Activated CD4-positive, alpha-beta memory T cell treated with anti-CD3 and anti-CD28 coated beads for 36 hours (primary cell): ENCODE results near the gene SULT1E1. TPM values are rescaled to one million over a fixed set of nuclear protein-coding genes. Genes with fewer than 3 reads are reported as not detected.

Source experiments
- CTCF ChIA-PET: fragments of 350-600 bp; sonication (Branson Sonifier 250); formaldehyde crosslinking; loops from one replicate; lab custom pipeline; 2021; ENCODE audit warnings: antibody characterized with exemption, inconsistent platforms; lab: Charles Lee
- POLR2A ChIA-PET: fragments of 350-600 bp; sonication (Branson Sonifier 250); formaldehyde crosslinking; loops from one replicate; lab custom pipeline; 2021; ENCODE audit warnings: antibody characterized with exemption; lab: Charles Lee
- DNase-seq: peaks from one replicate; pipeline ENCODE4 v3.0.0-alpha.2; 2020
- H3K27ac Mint-ChIP-seq: one replicate; pipeline ENCODE4 v1.8.0; 2021; ENCODE audit warnings: mixed read lengths
- H3K27me3 Mint-ChIP-seq: one replicate; pipeline ENCODE4 v1.8.0; 2021; ENCODE audit warnings: mixed read lengths
- H3K36me3 Mint-ChIP-seq: one replicate; pipeline ENCODE4 v1.8.0; 2021; ENCODE audit warnings: mixed read lengths
- H3K4me1 Mint-ChIP-seq: one replicate; pipeline ENCODE4 v1.8.0; 2021; ENCODE audit warnings: low read depth, mixed read lengths
- H3K4me3 Mint-ChIP-seq: one replicate; pipeline ENCODE4 v1.8.0; 2021; ENCODE audit warnings: mild to moderate bottlenecking, mixed read lengths
- H3K9me3 Mint-ChIP-seq: one replicate; pipeline ENCODE4 v1.8.0; 2021; ENCODE audit warnings: mixed read lengths
- intact Hi-C: fragments of 100-400 bp; cut with micrococcal nuclease; formaldehyde crosslinking; loops from one replicate; pipeline ENCODE4 v1.15.1; 2023
- total RNA-seq, 2 experiments: library from RNA; stranded (reverse); gene quantifications; one replicate each; pipeline ENCODE4 v1.2.3, GENCODE V29; 2021

SULT1E1 gene
- total RNA-seq, 2 experiments from 2014 or later: not detected

DNA sequence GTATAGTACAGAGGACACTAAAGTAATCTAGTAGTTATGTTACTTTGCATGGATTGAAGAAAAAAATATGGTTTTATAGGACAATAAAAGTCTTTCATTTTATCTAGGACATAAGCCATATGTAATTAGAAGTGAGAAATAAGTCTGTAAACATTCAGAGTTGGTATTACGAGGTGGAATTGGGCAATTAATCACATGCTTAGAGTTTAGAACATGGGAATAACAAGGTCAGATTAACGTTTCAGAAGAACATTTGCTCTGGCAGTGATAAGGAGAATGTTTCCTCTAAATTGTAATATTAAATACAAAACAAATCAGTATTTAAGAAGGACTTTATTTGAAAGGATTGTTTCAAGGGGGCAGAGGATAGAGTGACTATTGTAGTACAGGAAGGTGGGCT is 15.6 kb upstream of the SULT1E1 start:
- Mint-ChIP-seq H3K9me3 (peaks cover 4% of the 10 kb centered on the region), H3K36me3 (no peaks in the 10 kb centered on the region), H3K27me3 (no peaks in the 10 kb centered on the region), H3K4me1 (no peaks in the 10 kb centered on the region), H3K4me3 (no peak overlapping the region), H3K27ac (no peak overlapping the region)
- no peak for DNase-seq
- intact Hi-C loops: no loop called here
- ChIA-PET CTCF (no interaction called here), POLR2A (no interaction called here)

DNA sequence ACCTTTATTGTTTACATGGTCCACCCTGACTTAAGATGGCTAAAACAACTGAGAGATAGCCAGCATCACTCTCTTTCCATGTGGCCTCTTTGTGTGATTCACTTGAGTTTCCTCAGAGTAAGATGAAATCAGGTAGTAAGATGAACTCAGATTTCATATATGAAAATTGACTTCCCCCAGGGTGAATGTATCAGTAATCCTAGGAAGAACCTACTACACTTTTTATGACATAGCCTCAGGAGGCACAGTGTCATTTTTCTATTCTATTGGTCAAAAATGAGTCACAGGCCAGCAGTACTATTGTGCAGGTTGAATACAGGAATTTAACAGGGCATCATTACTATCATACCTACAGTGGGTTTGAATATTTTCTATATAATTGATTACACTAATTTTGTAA is 14.6 kb upstream of the SULT1E1 start:
- POLR2A ChIA-PET: no interaction called here
- intact Hi-C loops: no loop called here
- no peak for DNase-seq
- Mint-ChIP-seq H3K4me3 (no peak overlapping the region), H3K27ac (no peak overlapping the region), H3K9me3 (peaks cover 4% of the 10 kb centered on the region), H3K36me3 (no peaks in the 10 kb centered on the region), H3K4me1 (no peaks in the 10 kb centered on the region), H3K27me3 (no peaks in the 10 kb centered on the region)
- CTCF ChIA-PET: no interaction called here

DNA sequence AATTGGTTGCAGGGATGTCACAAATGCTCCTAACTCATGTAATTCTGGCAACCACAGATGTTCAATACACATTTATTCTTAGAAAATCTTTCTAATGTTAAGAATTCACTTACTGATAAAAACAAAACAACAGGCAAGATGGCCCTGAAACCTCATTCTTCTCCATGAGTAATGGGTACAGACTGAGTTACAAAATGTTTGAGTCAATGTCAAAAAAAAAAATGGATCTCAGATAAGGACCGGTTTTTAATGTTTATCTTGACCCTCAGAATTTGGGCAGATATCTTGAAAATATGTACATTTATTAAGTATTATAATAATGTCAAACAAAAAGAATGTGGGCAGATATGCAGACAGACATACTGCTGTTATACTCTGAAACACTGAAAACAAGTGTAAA is 1.8 kb upstream of the SULT1E1 start:
- no peaks in the 10 kb centered on the region for H3K9me3 Mint-ChIP-seq
- ChIA-PET POLR2A (no interaction called here), CTCF (no interaction called here)
- DNase-seq: no peak
- no peak overlapping the region for H3K27ac Mint-ChIP-seq
- H3K27me3 Mint-ChIP-seq: no peaks in the 10 kb centered on the region
- no peaks in the 10 kb centered on the region for H3K36me3 Mint-ChIP-seq
- H3K4me1 Mint-ChIP-seq: no peaks in the 10 kb centered on the region
- intact Hi-C loops: no loop called here
- H3K4me3 Mint-ChIP-seq: no peak overlapping the region

DNA sequence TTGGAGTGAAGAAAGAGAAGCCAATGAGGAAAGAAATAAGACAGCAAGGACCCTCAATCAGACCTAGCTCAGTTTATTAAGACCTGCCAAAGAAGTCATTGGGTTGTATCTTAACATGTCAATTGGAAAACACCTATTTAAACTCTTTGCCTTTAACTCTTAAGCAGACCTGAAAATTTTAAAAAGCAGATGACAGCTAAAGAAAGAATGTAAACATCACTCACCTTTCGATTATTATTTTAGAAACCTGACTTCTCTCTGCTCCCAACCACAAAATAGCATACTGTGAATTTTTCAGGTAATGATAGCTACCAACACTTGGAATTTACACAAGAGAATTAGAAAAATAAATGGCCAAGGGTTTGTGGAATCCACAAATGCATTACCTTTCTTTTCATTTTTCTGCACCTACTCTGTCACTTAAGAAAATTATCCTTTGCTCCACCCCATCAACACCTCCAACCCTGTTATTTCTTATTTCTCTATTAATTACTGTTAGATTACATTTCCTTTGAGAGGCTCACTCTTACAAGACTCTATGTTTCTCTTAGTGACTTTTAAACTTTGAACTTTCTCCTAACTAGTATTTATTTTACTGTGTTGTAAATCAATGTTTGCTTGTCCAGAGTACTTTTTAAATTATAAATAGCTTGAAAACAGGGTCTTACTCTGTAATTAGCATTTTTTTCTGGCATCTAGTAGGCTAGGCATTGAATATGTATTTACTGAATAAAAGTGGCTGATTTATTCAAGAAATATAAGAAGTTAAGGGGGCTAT is 765 bp upstream of the SULT1E1 start:
- intact Hi-C loops: no loop called here
- H3K4me1 Mint-ChIP-seq: no peaks in the 10 kb centered on the region
- no peak for DNase-seq
- H3K27me3 Mint-ChIP-seq: no peaks in the 10 kb centered on the region
- H3K4me3 Mint-ChIP-seq: no peak overlapping the region
- no peaks in the 10 kb centered on the region for H3K9me3 Mint-ChIP-seq
- POLR2A ChIA-PET: no interaction called here
- CTCF ChIA-PET: no interaction called here
- H3K36me3 Mint-ChIP-seq: no peaks in the 10 kb centered on the region
- H3K27ac Mint-ChIP-seq: no peak overlapping the region

DNA sequence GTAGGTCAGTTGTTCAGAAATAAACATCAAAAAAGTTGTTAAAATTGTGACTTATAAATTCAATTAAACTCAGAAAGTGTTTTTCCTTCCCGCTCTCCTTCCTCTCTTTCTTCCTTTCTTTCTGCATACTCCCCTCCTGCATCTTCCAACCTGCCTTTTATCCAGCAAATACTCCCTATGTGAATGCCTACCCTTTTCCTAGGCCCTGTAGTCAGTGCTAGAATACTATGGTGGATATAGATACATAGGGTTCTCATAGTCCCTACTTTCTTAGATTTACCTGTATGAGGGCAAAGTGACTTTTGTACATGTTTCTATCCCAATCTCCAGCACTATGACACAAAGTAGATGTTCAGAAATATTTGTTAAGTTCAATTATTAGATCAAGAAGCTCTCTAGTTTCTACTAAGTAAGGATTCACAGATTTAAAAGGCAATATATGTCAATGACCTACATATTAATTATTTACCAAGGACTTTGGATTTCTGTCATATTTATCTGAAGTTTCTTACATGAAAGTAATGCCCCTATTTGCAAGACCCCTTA is 732 bp downstream of the SULT1E1 start:
- Mint-ChIP-seq H3K4me1 (no peaks in the 10 kb centered on the region), H3K27ac (no peak overlapping the region), H3K4me3 (no peak overlapping the region), H3K9me3 (no peaks in the 10 kb centered on the region), H3K36me3 (no peaks in the 10 kb centered on the region), H3K27me3 (no peaks in the 10 kb centered on the region)
- POLR2A ChIA-PET: no interaction called here
- CTCF ChIA-PET: no interaction called here
- intact Hi-C loops: no loop called here
- no peak for DNase-seq

DNA sequence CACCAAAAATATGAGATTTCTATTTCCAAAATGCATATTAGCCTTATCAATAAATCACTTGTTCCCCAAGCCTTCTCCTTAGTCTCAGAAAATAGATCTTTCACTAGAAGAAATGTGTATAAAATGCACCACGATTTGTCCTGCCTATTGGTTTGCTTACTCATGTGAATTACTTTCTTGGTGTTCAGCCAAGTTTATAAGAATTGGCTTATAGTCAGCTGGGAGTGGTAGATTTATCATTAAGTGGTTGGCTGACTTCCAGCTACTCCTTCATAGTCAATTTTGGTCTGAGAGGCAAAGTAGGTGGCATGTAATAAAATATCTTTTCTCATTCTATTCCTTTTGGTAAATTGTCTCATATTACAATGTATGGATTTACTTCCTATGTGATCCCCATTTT is 1.3 kb downstream of the SULT1E1 start:
- H3K4me3 Mint-ChIP-seq: no peak overlapping the region
- H3K36me3 Mint-ChIP-seq: no peaks in the 10 kb centered on the region
- H3K27me3 Mint-ChIP-seq: no peaks in the 10 kb centered on the region
- POLR2A ChIA-PET: no interaction called here
- H3K4me1 Mint-ChIP-seq: no peaks in the 10 kb centered on the region
- CTCF ChIA-PET: no interaction called here
- H3K9me3 Mint-ChIP-seq: no peaks in the 10 kb centered on the region
- no peak overlapping the region for H3K27ac Mint-ChIP-seq
- DNase-seq: no peak
- intact Hi-C loops: no loop called here

DNA sequence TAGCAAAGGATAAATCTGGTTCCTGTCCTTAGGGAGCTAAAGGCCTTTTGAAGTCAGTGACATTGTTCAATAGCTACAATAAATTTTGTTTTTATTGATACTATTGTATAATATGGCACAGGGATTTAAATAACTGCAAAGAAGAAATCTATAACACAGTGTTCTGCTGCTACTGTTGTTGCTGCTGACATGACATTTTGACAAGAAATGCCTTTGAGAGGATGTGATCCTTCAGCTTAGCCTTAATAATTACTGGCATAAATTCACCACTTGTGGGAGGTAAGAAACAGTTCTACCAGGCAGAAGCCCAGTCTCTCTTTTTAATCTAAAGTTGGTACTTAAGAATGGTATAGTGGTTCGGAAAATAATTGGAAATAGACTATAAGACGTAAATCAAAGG is 4.1 kb downstream of the SULT1E1 start:
- no peaks in the 10 kb centered on the region for H3K9me3 Mint-ChIP-seq
- ChIA-PET CTCF (no interaction called here), POLR2A (no interaction called here)
- no peak overlapping the region for H3K27ac Mint-ChIP-seq
- H3K27me3 Mint-ChIP-seq: peaks cover 2% of the 10 kb centered on the region
- no peaks in the 10 kb centered on the region for H3K36me3 Mint-ChIP-seq
- H3K4me3 Mint-ChIP-seq: no peak overlapping the region
- H3K4me1 Mint-ChIP-seq: no peaks in the 10 kb centered on the region
- intact Hi-C loops: no loop called here
- DNase-seq: no peak

DNA sequence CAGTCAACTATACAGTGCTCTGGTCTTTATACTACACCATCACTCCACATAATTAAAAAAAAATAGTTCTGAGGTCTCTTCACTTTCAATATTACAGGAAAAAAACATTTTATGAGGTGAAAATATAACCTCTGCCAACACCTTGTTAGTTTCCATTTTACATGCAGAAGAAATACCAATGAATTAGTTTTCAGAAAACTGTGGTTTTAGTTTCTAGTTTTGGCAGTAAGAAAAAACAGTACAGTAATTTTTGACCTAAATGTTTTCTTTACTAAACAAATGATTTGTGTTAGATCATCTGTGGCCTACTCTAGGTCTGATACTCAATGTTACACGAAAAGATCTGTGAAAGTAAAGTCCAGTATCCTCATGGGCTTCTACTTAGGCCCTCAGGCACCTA is 10.0 kb downstream of the SULT1E1 start:
- H3K27ac Mint-ChIP-seq: no peak overlapping the region
- H3K9me3 Mint-ChIP-seq: no peaks in the 10 kb centered on the region
- DNase-seq: no peak
- peaks cover 2% of the 10 kb centered on the region for H3K27me3 Mint-ChIP-seq
- ChIA-PET CTCF (interaction anchor here (0.6 to 0.7 kb wide), 2 partner anchors 22 to 29 kb away, joined by 3 read pairs; no protein-coding TSS in a partner anchor), POLR2A (no interaction called here)
- intact Hi-C loops: no loop called here
- no peaks in the 10 kb centered on the region for H3K4me1 Mint-ChIP-seq
- no peaks in the 10 kb centered on the region for H3K36me3 Mint-ChIP-seq
- H3K4me3 Mint-ChIP-seq: no peak overlapping the region

DNA sequence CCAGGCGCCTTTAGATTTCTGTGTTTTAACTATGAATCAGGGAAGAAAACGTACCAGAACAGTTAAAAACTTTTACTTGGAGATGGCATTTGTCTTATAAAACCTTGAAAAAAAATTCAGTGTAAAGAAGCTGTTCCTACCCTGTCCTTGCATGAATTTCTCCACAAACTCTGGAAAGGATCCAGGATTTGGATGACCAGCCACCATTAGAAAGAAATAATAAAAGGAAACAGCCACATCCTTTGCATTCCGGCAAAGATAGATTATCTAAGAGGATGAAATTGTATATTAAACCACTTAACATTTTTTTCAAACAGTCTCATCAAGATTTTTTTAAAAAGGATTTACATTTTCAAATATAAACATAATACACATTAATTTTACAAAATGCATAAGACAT is 10.6 kb downstream of the SULT1E1 start:
- H3K4me1 Mint-ChIP-seq: no peaks in the 10 kb centered on the region
- no peak overlapping the region for H3K4me3 Mint-ChIP-seq
- no peaks in the 10 kb centered on the region for H3K36me3 Mint-ChIP-seq
- H3K27ac Mint-ChIP-seq: no peak overlapping the region
- CTCF ChIA-PET: no interaction called here
- POLR2A ChIA-PET: no interaction called here
- DNase-seq: no peak
- H3K9me3 Mint-ChIP-seq: no peaks in the 10 kb centered on the region
- intact Hi-C loops: no loop called here
- peaks cover 2% of the 10 kb centered on the region for H3K27me3 Mint-ChIP-seq

DNA sequence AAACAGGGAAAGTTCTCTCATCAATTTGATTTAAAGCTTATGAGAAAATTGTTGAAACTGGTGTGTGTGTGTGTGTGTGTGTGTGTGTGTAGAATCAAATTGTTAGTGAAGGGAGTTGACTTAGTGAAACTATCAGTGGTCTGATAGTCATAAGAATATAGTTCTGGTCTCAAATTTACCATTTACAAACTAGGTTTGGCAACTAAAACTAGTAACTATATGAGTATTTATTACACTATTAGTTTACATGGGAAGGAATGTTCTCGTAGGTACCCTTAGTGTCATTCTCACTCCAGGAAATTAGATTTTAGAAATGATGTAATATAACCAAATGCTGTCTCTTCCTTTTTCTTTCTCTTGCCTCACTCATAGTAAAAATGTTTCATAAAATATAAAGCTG is 11.9 kb downstream of the SULT1E1 start:
- no peak overlapping the region for H3K27ac Mint-ChIP-seq
- POLR2A ChIA-PET: no interaction called here
- CTCF ChIA-PET: interaction anchor here (0.7 kb wide), 1 partner anchor 24 kb away, joined by 3 read pairs; no protein-coding TSS in a partner anchor
- DNase-seq: no peak
- no peaks in the 10 kb centered on the region for H3K36me3 Mint-ChIP-seq
- no peak overlapping the region for H3K4me3 Mint-ChIP-seq
- no peaks in the 10 kb centered on the region for H3K27me3 Mint-ChIP-seq
- intact Hi-C loops: no loop called here
- no peaks in the 10 kb centered on the region for H3K9me3 Mint-ChIP-seq
- H3K4me1 Mint-ChIP-seq: no peaks in the 10 kb centered on the region

DNA sequence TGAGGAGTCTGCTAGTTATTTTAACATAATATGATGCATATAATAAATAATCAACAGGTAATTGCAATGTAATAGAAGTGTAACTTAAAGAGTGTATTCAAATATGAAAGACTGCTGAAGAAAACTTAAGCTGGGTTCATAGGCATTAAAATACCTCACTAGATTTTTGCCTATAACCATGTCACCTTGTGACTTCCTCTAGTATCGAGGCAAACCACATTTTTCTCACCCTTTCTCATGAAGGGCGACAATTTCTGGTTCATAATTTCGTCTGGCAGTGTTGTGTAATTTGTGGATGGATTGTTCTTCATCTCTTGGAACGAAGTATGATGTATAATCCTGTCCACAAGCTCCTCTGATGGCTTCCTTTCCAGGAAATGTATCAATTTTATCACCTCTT is 16.0 kb downstream of the SULT1E1 start:
- H3K4me1 Mint-ChIP-seq: no peaks in the 10 kb centered on the region

DNA sequence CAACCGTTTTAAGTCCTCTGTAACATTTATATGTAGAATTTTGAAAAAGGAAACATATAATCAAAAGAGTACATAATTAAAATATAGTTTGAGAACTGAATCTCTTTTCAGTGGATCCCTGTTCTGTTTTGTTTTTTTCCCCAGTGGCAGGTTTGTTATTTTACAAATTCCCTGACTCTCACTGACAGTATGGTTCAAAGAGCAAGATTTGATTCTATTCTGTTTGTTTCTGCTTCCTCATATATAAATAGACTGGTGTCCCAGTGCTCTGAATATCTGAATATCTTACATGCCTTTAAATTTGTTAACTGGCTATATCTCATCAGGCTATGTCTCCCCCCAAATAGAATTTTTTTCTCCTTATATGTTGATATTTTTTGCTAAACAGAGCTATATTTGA is 16.6 kb downstream of the SULT1E1 start:
- Mint-ChIP-seq H3K9me3 (no peaks in the 10 kb centered on the region), H3K27ac (no peak overlapping the region), H3K4me3 (no peak overlapping the region), H3K4me1 (no peaks in the 10 kb centered on the region), H3K36me3 (no peaks in the 10 kb centered on the region), H3K27me3 (no peaks in the 10 kb centered on the region)
- ChIA-PET POLR2A (interaction anchor here (0.6 kb wide), 1 partner anchor 638 kb away, joined by 3 read pairs; no protein-coding TSS in a partner anchor), CTCF (interaction anchor here (0.7 kb wide), 1 partner anchor 12 kb away, joined by 3 read pairs; no protein-coding TSS in a partner anchor)
- intact Hi-C loops: no loop called here
- no peak for DNase-seq

More for the DNA sequence above, 16.0 kb downstream of the SULT1E1 start:
- no peak overlapping the region for H3K27ac Mint-ChIP-seq
- no peak for DNase-seq
- no peak overlapping the region for H3K4me3 Mint-ChIP-seq
- H3K27me3 Mint-ChIP-seq: no peaks in the 10 kb centered on the region
- H3K9me3 Mint-ChIP-seq: no peaks in the 10 kb centered on the region
- POLR2A ChIA-PET: no interaction called here
- intact Hi-C loops: no loop called here
- H3K36me3 Mint-ChIP-seq: no peaks in the 10 kb centered on the region
- CTCF ChIA-PET: no interaction called here

DNA sequence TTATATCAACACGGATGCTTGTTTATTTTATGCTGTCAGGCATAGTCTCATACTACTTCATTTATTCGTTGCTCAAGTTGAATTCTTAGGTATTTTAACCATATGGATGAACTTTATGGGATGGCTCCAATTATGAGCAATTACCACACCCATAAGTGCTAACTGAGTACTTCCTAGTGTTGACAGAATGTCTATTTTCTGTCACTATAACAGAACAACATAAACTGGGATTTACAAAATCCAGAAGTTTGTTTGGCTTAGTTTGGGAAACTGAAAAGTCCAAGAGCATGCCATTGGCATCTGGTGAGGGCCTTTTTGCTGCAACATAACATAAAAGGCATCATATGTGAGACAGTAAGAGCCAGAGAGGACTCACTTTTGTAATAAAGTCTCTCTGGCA is 21.0 kb downstream of the SULT1E1 start:
- Mint-ChIP-seq H3K9me3 (no peaks in the 10 kb centered on the region), H3K36me3 (no peaks in the 10 kb centered on the region), H3K27ac (no peak overlapping the region), H3K27me3 (no peaks in the 10 kb centered on the region), H3K4me1 (no peaks in the 10 kb centered on the region), H3K4me3 (no peak overlapping the region)
- no peak for DNase-seq
- POLR2A ChIA-PET: no interaction called here
- CTCF ChIA-PET: no interaction called here
- intact Hi-C loops: no loop called here
